ENCODE results near the gene MAPK7.
A peak's percentile ranks its signal among the peaks of the same experiment; 100 is the strongest.

DNA sequence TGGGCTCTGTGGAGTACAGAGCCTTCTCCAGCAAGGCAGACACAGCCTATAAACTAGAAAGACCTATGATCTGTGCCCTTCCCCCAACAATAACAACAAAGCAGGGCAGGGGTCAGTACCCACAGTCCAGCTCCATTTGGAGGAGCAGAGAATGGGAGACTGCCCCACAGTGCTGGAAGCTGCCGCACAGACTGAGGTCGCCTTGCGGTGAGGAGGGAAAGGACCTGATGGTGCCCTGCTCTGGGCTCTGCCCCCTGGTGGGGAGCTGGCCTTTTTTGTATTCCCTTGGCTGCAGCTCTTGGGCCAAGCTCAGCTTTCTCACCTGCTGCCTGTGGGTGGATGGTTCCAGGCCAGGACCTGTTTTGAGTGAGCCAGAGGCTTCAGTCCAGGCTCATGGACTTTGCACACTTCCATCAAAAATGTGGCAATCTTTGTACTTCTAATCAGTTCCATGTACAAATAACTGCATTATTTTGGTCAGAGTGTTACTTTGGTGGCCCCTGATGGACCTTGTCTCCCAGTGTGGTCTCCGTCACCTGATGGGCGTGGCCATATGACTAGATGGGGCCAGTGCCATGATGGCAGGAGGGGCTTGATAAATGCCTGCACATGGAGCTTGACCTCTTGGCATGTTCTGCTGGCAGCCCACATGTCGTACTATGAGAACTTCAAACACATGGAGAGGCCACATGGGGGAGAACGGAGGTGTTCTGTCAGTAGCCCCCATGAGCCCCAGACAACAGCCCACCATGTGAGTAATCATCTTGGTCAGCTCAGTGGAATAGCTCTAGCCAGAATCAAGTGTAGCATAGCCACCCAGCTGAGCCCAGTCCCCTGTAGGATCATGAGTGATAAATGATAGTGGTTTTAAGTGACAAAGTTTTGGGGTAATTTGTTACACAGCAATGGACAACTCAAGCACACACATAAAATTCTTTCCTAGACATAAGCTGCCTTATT lies 40.0 kb upstream of the MAPK7 start:
- TF ChIP-seq, protein P1, sequence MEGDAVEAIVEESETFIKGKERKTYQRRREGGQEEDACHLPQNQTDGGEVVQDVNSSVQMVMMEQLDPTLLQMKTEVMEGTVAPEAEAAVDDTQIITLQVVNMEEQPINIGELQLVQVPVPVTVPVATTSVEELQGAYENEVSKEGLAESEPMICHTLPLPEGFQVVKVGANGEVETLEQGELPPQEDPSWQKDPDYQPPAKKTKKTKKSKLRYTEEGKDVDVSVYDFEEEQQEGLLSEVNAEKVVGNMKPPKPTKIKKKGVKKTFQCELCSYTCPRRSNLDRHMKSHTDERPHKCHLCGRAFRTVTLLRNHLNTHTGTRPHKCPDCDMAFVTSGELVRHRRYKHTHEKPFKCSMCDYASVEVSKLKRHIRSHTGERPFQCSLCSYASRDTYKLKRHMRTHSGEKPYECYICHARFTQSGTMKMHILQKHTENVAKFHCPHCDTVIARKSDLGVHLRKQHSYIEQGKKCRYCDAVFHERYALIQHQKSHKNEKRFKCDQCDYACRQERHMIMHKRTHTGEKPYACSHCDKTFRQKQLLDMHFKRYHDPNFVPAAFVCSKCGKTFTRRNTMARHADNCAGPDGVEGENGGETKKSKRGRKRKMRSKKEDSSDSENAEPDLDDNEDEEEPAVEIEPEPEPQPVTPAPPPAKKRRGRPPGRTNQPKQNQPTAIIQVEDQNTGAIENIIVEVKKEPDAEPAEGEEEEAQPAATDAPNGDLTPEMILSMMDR (conservative IDR thresholded peaks at IDR 0.05 in 1 of 2, IDR thresholded peaks at IDR 0.05 in 1 of 2; ENCODE audit: low read depth in 1 of 2, low read length in 2 of 2): peak; percentile 36 to 60
- TF ChIP-seq EZH2 (IDR thresholded peaks at IDR 0.05; ENCODE audit: low read length, missing control alignments): no peak

Measured in fibroblast of lung (primary cell).